Measurements from ENCODE around the gene C20orf96. TPM values are rescaled to one million over a fixed set of nuclear protein-coding genes. Genes with fewer than 3 reads are reported as not detected.

Gene C20orf96
- polyA plus RNA-seq, 1 experiment, result 13.7 TPM

DNA sequence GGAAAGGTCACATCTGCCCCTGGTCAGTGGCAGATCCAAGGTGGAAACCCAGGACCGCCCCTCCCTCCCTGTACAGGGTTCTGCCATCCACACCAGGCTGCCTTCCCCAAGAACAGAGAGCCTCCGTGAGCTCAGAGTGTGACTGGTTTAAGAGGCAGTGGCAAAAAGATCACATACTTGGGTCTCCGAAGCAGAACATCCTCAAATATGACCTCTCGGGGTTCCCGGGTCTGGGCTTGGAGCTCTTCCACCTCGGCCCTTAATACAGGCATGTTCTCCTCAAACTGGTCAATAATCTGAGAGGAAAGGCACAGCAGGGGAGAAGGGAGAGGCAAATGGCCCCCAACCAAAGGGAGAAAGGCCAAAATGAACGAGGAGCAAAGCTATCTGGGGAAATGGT, 14.8 kb downstream of the C20orf96 start:
- Histone ChIP-seq H3K27ac (ENCODE audit: low read depth, low read length) (no peak overlapping the region), H3K27me3 (ENCODE audit: control insufficient read depth, insufficient read depth, low read length) (no peaks in the 10 kb centered on the region), H3K9me3 (ENCODE audit: control insufficient read depth, insufficient read depth, low read length) (no peaks in the 10 kb centered on the region; the same call in 1 of the 2 replicates), H3K4me3 (ENCODE audit: low read depth, low read length) (no peak overlapping the region)
- ChIA-PET POLR2A (no interaction called here), CTCF (interaction anchor here (0.8 kb wide), 1 partner anchor 9 kb away, joined by 3 read pairs; no protein-coding TSS in a partner anchor)
- no peak for DNase-seq (ENCODE audit: low read depth, low spot score)
- TF ChIP-seq, protein P1, sequence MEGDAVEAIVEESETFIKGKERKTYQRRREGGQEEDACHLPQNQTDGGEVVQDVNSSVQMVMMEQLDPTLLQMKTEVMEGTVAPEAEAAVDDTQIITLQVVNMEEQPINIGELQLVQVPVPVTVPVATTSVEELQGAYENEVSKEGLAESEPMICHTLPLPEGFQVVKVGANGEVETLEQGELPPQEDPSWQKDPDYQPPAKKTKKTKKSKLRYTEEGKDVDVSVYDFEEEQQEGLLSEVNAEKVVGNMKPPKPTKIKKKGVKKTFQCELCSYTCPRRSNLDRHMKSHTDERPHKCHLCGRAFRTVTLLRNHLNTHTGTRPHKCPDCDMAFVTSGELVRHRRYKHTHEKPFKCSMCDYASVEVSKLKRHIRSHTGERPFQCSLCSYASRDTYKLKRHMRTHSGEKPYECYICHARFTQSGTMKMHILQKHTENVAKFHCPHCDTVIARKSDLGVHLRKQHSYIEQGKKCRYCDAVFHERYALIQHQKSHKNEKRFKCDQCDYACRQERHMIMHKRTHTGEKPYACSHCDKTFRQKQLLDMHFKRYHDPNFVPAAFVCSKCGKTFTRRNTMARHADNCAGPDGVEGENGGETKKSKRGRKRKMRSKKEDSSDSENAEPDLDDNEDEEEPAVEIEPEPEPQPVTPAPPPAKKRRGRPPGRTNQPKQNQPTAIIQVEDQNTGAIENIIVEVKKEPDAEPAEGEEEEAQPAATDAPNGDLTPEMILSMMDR (IDR thresholded peaks at IDR 0.05; ENCODE audit: low read depth, low read length), result no peak

DNA sequence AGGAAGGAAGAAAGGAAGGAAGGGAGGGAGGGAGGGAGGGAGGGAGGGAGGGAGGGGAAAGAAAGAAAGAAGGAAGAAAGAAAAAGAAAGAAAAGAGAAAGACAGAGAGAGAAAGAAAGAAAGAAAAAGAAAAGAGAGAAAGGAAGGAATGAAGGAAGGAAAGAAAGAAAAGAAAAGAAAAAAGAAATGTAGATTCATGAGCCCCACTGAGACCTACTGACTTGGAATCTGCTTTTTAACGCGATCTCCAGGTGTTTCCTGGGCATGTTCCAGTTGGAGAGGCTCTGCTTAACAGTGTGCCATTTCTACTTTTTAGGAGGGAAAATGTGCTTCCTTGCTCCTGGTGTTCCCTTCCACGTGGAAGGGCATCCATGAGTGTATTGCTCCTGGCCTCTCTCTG, 16.7 kb downstream of the C20orf96 start:
- Histone ChIP-seq H3K27ac (ENCODE audit: low read depth, low read length) (no peak overlapping the region), H3K27me3 (ENCODE audit: control insufficient read depth, insufficient read depth, low read length) (no peaks in the 10 kb centered on the region), H3K4me3 (ENCODE audit: low read depth, low read length) (no peak overlapping the region), H3K9me3 (ENCODE audit: control insufficient read depth, insufficient read depth, low read length) (no peaks in the 10 kb centered on the region)
- no peak for DNase-seq (ENCODE audit: low read depth, low spot score)
- TF ChIP-seq, protein P1 (IDR thresholded peaks at IDR 0.05; ENCODE audit: low read depth, low read length), result no peak
- ChIA-PET CTCF (interaction anchor here (0.7 kb wide), 1 partner anchor 858 kb away, joined by 4 read pairs; no protein-coding TSS in a partner anchor), POLR2A (no interaction called here)

DNA sequence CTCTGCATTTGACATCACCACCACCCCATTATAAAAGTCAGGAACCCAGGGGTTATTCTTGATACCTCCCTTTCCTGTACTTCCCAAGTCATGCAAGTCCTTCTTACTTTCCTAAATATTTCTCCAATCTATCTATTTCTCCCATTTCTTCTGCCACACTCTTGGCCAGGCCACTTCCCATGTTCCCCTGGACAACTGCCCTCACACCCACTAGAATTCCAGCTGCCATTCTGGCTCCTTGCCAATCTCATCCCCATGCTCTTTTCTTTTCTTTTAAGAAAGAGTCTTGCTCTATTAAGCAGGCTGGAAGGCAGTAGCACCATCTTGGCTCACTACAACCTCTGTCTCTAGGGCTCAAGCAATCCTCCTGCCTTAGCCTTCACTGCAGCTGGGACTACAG, 17.8 kb downstream of the C20orf96 start:
- POLR2A ChIA-PET, result no interaction called here
- CTCF ChIA-PET, result no interaction called here
- Histone ChIP-seq H3K9me3 (ENCODE audit: control insufficient read depth, insufficient read depth, low read length) (no peaks in the 10 kb centered on the region), H3K4me3 (ENCODE audit: low read depth, low read length) (no peak overlapping the region), H3K27ac (ENCODE audit: low read depth, low read length) (no peak overlapping the region), H3K27me3 (ENCODE audit: control insufficient read depth, insufficient read depth, low read length) (no peaks in the 10 kb centered on the region)
- TF ChIP-seq, protein P1 (IDR thresholded peaks at IDR 0.05; ENCODE audit: low read depth, low read length), result no peak
- no peak for DNase-seq (ENCODE audit: low read depth, low spot score)

DNA sequence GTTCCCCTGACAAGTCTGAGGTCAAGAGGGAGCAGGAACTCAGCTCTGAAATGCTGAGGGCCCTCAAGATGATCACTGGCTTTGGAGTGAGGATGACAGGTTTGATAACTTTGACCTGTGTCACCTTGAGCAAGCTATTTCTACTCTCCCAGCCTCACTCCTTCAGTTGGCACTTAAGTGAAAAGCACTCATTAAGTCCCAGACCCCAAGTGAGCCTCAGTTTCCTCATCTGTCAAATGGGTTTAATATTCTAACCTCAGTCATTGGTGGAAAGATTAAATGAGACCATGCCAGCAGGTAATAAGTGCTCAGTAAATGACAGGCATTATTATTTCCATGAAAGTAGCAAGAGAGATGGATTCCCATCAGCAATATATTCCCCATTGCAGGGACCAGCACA, 19.0 kb downstream of the C20orf96 start:
- CTCF ChIA-PET, result no interaction called here
- no peak for DNase-seq (ENCODE audit: low read depth, low spot score)
- H3K9me3 ChIP-seq (ENCODE audit: control insufficient read depth, insufficient read depth, low read length), result no peaks in the 10 kb centered on the region
- POLR2A ChIA-PET, result no interaction called here
- H3K27me3 ChIP-seq (ENCODE audit: control insufficient read depth, insufficient read depth, low read length), result no peaks in the 10 kb centered on the region
- H3K4me3 ChIP-seq (ENCODE audit: low read depth, low read length), result no peak overlapping the region
- H3K27ac ChIP-seq (ENCODE audit: low read depth, low read length), result no peak overlapping the region
- TF ChIP-seq, protein P1 (IDR thresholded peaks at IDR 0.05; ENCODE audit: low read depth, low read length), result no peak

DNA sequence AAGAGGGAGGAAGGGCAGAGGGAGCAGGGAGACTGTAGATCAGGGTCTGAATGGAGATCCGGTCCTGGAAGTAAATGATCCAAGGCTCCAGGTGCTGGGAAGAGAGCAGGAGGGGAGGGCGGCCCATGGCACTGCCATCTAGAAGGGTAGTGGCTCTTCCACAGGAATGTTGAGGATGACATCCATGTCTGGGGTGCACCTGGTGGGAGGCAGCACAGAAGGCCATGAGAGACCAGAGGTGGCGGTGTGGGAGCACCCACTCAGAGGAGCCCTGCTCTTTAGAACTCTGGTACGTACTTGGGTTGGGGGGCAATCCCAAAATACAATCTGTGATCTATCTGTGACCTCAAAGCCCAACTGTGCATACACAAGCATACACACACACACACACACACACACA, 19.5 kb downstream of the C20orf96 start:
- CTCF ChIA-PET, result no interaction called here

More for the DNA sequence above, 19.5 kb downstream of the C20orf96 start:
- Histone ChIP-seq H3K9me3 (ENCODE audit: control insufficient read depth, insufficient read depth, low read length) (no peaks in the 10 kb centered on the region), H3K4me3 (ENCODE audit: low read depth, low read length) (no peak overlapping the region), H3K27me3 (ENCODE audit: control insufficient read depth, insufficient read depth, low read length) (no peaks in the 10 kb centered on the region), H3K27ac (ENCODE audit: low read depth, low read length) (no peak overlapping the region)
- TF ChIP-seq, protein P1 (IDR thresholded peaks at IDR 0.05; ENCODE audit: low read depth, low read length), result no peak
- POLR2A ChIA-PET, result no interaction called here
- DNase-seq (ENCODE audit: low read depth, low spot score), result no peak
